Esophagus squamous epithelium (tissue), 5 donors: Measurements from ENCODE around the gene LAMA3. TPM values are rescaled to one million over a fixed set of nuclear protein-coding genes. Genes with fewer than 3 reads are reported as not detected.

Source experiments
- DNase-seq: peaks from one replicate; lab custom pipeline; 2025; lab: John Stamatoyannopoulos, UW
- H3K27ac ChIP-seq, 4 donors: fragments of 200-600 bp; sonication (generic); one replicate each; pipeline ENCODE4 v1.5.1; 2016 to 2019; ENCODE audit warnings: mild to moderate bottlenecking in 1 of 4
- H3K27me3 ChIP-seq, 4 donors: fragments of 200-600 bp; sonication (generic); 1 replicate in 3 of 4; 2 replicates in 1 of 4; pipeline versions ENCODE4 v1.5.1 to v1.6.0; 2017 to 2021; ENCODE audit warnings: antibody characterized with exemption in 1 of 4
- H3K36me3 ChIP-seq, 3 donors: fragments of 200-600 bp; sonication (generic); one replicate each; pipeline ENCODE4 v1.5.1; 2016 to 2019
- H3K4me1 ChIP-seq, 3 donors: fragments of 200-600 bp; sonication (generic); one replicate each; pipeline ENCODE4 v1.5.1; 2017 to 2019
- H3K4me3 ChIP-seq, 4 donors: fragments of 200-600 bp; sonication (generic); 1 replicate in 3 of 4; 2 replicates in 1 of 4; pipeline ENCODE4 v1.5.1; 2016 to 2019; ENCODE audit warnings: mild to moderate bottlenecking in 2 of 4, moderate library complexity in 1 of 4
- H3K9me3 ChIP-seq, 3 donors: fragments of 200-600 bp; sonication (generic); one replicate each; pipeline ENCODE4 v1.5.1; 2016 to 2019
- CTCF ChIP-seq, 6 experiments: fragments of 450-650 bp in 4 of 6; fragments of 200-600 bp in 2 of 6; sonication (generic) in 2 of 6; IDR thresholded peaks; one replicate each; pipeline ENCODE4 v1.5.1; 2016 to 2019; ENCODE audit warnings: antibody characterized with exemption in 6 of 6, mild to moderate bottlenecking in 4 of 6, moderate library complexity in 4 of 6
- POLR2A ChIP-seq, 4 donors: fragments of 450-650 bp; IDR thresholded peaks; one replicate each; pipeline ENCODE4 v1.6.1; 2017; ENCODE audit warnings: antibody characterized with exemption in 4 of 4, mild to moderate bottlenecking in 4 of 4, moderate library complexity in 3 of 4
- WGBS, 2 donors: methylation state at CpG; one replicate each; pipeline ENCODE4 v1.1.5; 2018; 5-methylcytosine and 5-hydroxymethylcytosine counted together
- intact Hi-C: fragments of 100-400 bp; cut with DNase I; formaldehyde crosslinking; loops from one replicate; pipeline ENCODE4 v1.15.0; 2022
- total RNA-seq, 4 donors: library from RNA; depleted of rRNA; stranded (reverse); fragments of >200 nt; gene quantifications; one replicate each; pipeline ENCODE4 v1.1.0, GENCODE V29; 2016
- donor health status: DM: yes; HTN: yes; CAD: no.

The LAMA3 gene
- total RNA-seq, 4 donors from 2014 or later, result 28.7 to 81.3 (median 44.8) TPM

- H3K9me3 ChIP-seq, result no peaks in the 10 kb centered on the region
- no peak overlapping the region for H3K27ac ChIP-seq
- intact Hi-C loops, result no loop called here
- DNase-seq, result no peak
- H3K4me3 ChIP-seq, result no peak overlapping the region
- TF ChIP-seq CTCF (IDR thresholded peaks at IDR 0.05), result no peak
- no peaks in the 10 kb centered on the region for H3K36me3 ChIP-seq
- 27 to 51% methylated on average over 3 of the region's 3 CpGs for WGBS, 2 donors
- H3K27me3 ChIP-seq, result peaks cover 0 to 8% (median 0%) of the 10 kb centered on the region in 4 donors
- H3K4me1 ChIP-seq, result peaks cover 0 to 22% (median under 1%) of the 10 kb centered on the region in 3 donors
These were observed 5.6 kb upstream of the LAMA3 start for GRCh38 chr18:23683671-23684070.

- no peak for DNase-seq
These were observed 4.6 kb upstream of the LAMA3 start for GRCh38 chr18:23684515-23685197.

GRCh38 chr18:23688528-23688927 lies 725 bp upstream of the LAMA3 start:
- DNase-seq, result no peak
- Histone ChIP-seq H3K27me3 (peaks cover 0 to 28% (median 0%) of the 10 kb centered on the region in 4 donors), H3K9me3 (no peaks in the 10 kb centered on the region), H3K4me3 (peak overlapping the region; percentile 64 to 87 (median 80)), H3K4me1 (peaks cover 8 to 34% (median 13%) of the 10 kb centered on the region in 3 donors), H3K27ac (peak overlapping the region; percentile 78 to 87 (median 84)), H3K36me3 (no peaks in the 10 kb centered on the region)
- 43 to 48% methylated on average over 5 of the region's 5 CpGs for WGBS, 2 donors
- intact Hi-C loops, result no loop called here
- no peak for TF ChIP-seq POLR2A (IDR thresholded peaks at IDR 0.05)
- TF ChIP-seq CTCF (IDR thresholded peaks at IDR 0.05), result no peak

More at GRCh38 chr18:23684515-23685197, 4.6 kb upstream of the LAMA3 start:
- TF ChIP-seq POLR2A (IDR thresholded peaks at IDR 0.05), result no peak
- TF ChIP-seq CTCF (IDR thresholded peaks at IDR 0.05), result no peak
- peaks cover 0 to 18% (median 0%) of the 10 kb centered on the region in 4 donors for H3K27me3 ChIP-seq
- no peak overlapping the region for H3K4me3 ChIP-seq
- peaks cover 1 to 32% (median 5%) of the 10 kb centered on the region in 3 donors for H3K4me1 ChIP-seq
- no peaks in the 10 kb centered on the region for H3K36me3 ChIP-seq
- H3K9me3 ChIP-seq, result no peaks in the 10 kb centered on the region
- WGBS, 2 donors, result 67 to 69% methylated on average over 5 of the region's 5 CpGs
- intact Hi-C loops, result no loop called here
- H3K27ac ChIP-seq, result no peak overlapping the region

GRCh38 chr18:23689616-23690504 lies 607 bp downstream of the LAMA3 start:
- Histone ChIP-seq H3K4me3 (peak overlapping the region; percentile 64 to 87 (median 80)), H3K36me3 (no peaks in the 10 kb centered on the region), H3K27me3 (peaks cover 0 to 28% (median 0%) of the 10 kb centered on the region in 4 donors), H3K27ac (peak overlapping the region; percentile 78 to 87 (median 84)), H3K9me3 (no peaks in the 10 kb centered on the region), H3K4me1 (peaks cover 8 to 41% (median 15%) of the 10 kb centered on the region in 3 donors)
- TF ChIP-seq POLR2A (IDR thresholded peaks at IDR 0.05), result no peak
- TF ChIP-seq CTCF (IDR thresholded peaks at IDR 0.05), result peak in 1 of 6 experiments; percentile 5
- 0 to 10% methylated on average over 3 to 10 of the region's 85 CpGs for WGBS, 2 donors
- intact Hi-C loops, result no loop called here
- no peak for DNase-seq
